CD1c-positive myeloid dendritic cell (primary cell): Measurements from ENCODE around the gene MYF5.
"Not testable (repeated sequence)": the region's sequence is repeated elsewhere in the genome, so short reads cannot be mapped to it uniquely, and the experiment has no call there.

ENCODE experiments used
- DNase-seq: peaks from one replicate; pipeline ENCODE4 v3.0.0-alpha.2; 2016; ENCODE audit errors: extremely low spot score

MYF5 gene

GRCh38 chr12:80716696-80717469 is at the start of gene MYF5:
TSS of gene MYF5 (plus strand) at chr12:80716912. CDS start at chr12:80717064, 152 bp downstream.
- no peak for DNase-seq

DNA sequence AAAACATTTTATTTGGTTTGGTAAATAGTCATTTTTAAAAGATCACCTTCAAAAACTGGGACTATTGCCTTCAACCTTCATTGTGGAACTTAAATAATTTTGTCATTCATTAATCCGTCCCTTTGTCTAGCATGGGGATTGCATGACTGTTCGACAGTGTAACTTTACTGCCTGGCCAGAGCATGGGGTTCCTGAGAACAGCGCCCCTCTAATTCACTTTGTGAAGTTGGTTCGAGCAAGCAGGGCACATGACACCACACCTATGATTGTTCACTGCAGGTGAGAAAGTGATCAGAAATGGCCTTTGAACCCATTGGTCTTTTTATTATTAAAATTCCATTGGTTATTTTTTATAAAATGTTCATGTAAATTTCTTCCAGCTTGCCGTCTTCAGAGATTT is 46.5 kb upstream of the MYF5 start:
- DNase-seq = no peak

- DNase-seq = not testable (repeated sequence)
Measured at GRCh38 chr12:80676042-80676636, 40.6 kb upstream of the MYF5 start.

GRCh38 chr12:80676856-80677255 is 39.9 kb upstream of the MYF5 start:
- no peak for DNase-seq

DNA sequence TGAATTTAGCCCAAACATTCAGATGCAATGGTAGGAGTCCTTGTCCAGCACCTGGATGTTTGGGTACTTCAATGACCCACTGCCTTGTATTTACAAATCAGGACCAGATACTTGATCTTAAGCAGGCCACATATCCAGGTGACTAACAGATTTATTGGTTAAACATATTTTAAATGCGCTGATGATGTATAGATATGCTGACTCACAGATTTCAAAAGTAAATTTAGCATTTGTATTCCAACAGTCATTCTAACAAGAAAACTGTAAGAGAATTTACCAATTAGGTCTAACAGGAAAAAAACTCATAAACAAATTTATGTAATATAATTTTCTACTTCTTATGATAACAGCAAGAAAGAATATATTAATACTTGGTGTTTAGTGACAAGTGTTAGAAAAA is 38.7 kb upstream of the MYF5 start:
- DNase-seq = no peak

GRCh38 chr12:80679346-80680131 is 37.2 kb upstream of the MYF5 start:
- no peak for DNase-seq

- no peak for DNase-seq
Measured at GRCh38 chr12:80681287-80681686, 35.4 kb upstream of the MYF5 start.

DNA sequence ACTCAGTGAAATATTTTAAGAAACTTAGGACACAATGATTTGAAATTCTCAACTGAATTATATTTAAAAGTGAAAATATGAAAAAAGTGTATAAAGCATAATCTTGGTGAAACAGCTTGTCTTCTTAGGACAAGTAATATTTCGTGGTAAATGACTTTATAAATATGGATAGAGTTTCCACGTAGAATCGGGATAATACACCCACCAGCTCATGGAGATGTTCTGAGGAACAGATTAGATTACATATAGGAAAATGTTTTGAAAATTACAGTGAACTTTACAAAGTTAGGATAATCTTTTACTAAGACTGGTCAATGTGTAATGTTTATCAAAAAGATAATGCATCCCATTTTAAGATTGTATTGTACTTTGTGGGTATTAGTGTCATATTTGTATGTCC is 34.9 kb upstream of the MYF5 start:
- no peak for DNase-seq

GRCh38 chr12:80684077-80684495 is 32.6 kb upstream of the MYF5 start:
- DNase-seq = no peak

- no peak for DNase-seq
Measured at GRCh38 chr12:80690090-80690489, 26.6 kb upstream of the MYF5 start.

DNA sequence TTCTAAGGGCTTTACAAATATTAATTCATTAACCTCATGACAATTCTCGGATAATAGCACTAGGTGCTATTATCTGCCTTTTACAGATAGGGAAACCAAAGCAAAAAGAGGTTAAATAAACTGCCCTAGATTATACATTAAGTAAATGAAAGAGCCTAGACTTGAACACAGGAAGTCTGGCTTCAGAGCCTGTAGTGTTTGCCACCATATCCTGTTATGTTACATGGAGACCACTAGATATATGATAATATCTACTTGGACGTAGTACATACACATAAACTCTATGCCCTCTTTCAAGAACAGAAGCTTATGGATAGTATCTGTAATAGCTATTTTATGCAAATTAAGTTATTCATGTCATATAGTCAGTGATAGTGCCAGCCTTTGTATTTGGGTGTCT is 26.2 kb upstream of the MYF5 start:
- no peak for DNase-seq

DNA sequence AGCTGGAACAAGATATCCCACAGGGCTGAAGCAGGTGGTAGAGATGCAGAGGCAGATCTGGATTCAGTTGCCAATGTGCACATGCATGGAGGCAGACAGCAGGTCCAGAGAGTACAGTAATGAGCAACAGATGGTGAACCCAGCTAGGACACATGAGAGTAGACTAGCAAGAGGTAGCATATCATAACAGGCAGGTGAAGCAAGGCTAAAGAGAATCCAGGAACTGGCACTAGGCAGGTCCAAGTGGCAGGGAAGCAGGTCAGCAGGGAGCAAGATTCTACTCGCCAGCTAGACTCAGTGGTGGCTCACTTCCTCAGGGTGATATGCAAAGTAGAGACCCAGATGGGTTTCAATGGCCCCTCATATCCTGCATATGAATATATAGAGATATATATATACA is 24.6 kb upstream of the MYF5 start:
- no peak for DNase-seq

DNA sequence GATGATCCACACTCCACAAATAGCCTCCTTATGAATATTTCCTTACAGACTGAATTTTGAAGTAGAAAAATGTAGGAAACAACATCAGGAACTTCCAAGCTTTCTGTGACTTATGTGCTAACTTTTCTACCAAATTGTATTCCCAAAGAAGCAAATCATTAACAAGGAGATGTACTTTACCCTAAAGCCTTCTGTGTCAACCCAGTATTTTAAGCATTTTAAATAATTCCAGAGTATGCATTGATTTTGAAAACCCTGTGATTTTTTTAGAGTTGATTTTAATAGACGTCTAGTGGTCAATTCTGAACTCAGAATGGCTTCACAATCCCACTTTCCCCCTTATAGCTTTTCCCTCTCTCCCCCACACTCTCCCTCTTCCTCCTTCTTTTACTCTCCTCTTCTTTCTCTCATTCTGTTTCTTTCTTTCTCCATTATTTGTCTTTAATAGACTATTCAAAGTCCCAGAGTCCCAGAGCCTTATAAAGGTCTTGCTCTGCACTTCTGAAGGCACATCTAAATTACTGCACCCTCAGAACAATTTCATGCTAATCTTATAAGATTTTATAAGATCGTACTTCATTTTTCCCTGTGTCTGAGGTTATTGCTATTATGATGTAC is 19.3 kb upstream of the MYF5 start:
- DNase-seq = no peak

DNA sequence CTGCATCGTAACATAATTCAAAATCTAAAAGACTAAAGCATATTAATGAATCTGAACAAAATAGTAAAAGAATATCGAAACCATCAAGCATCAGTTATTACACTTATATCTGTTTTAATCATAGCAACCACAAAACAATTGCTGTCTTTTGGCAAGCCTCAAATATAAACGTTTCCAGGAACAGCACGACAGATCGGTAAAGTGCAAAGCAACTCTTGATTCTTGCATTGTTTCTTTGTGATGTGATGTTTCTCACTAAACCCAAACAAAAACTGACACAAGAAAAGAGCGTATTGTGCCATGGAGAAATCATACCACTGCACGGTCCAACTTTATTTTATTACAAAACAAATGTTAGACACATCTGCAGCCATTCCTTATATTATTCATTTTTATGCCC is 18.5 kb upstream of the MYF5 start:
- no peak for DNase-seq

- no peak for DNase-seq
Measured at GRCh38 chr12:80698847-80699542, 17.7 kb upstream of the MYF5 start.

DNA sequence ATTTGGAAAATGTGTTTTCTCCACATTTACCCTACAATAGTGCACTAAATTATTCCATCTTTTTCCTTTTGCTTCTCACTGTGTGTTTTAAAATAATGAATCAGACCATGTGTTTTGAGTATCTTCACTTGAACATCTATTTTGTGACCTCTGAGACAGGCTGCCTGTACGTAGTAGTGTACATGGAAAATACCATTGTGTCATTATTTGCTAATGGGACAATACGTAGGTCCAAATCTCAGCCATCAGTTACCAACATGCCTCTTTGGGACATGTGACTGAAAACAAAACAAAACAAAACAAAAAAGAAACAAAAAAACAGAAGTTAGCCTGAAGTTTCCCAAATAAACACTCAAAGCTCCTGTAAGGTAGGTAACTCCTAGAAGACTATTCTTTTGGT is 16.4 kb upstream of the MYF5 start:
- DNase-seq = no peak

- no peak for DNase-seq
Measured at GRCh38 chr12:80701388-80701787, 15.3 kb upstream of the MYF5 start.

DNA sequence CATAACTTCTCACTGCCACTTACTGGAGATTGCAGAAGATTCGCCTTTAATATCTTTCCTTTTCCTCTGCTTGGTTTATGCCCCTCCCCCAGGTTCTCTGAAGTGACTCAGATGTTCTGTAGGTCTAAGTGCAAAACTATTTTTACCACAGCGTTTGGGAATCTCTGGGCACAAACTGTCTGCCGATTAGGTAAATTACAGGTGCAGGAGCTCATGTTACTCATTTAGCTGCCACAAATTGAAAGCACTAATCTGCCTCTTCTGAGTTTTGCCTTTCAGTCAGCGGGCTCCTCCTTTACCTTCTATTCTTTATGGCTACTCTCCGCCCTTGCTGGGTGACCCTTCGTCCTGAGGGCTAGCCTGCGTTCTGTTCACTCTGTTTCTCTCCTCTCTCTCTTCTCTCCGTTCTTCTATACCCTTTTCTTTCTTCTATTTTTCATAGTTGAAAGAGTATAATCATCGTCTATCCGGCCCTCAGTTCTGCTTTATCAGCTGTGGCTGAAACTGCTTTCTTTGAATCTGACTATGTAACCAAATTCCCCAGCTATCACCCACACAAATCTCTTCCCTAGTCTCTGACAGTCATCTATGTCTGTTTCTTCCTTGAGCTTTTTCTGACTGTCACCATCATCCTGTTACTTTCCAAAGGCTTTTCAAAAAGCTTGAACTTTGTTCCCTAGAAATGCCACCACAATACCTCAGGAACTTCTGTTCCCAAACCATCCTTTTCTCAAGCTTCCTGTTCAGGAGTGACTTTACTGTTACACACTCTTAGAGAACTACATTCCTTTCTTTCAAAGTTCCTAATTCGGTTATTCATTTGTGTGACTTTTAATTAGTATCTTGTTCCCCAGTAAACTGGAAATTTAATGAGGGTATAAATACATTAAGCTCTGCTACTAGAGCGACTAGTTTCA is 13.6 kb upstream of the MYF5 start:
- no peak for DNase-seq

DNA sequence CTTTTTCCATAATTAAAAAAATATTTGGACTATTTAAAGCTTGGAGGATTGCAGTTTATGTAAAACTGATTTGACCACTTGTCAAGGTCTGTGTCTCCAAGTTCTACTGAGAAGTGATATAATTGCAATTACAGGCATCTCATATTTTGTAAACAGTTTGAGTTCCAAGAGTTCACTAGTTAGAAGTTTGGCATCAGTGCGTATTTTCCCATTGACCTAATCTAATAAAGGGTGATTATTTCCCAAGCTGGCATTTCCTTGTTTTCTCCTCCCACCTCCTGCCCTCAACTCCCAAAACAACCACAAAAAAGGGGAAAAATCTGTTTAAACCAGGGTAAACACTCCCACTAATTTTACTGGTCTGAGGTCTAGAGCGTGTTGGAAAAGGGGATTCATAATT is 12.3 kb upstream of the MYF5 start:
- no peak for DNase-seq

GRCh38 chr12:80707126-80707829 is 9.4 kb upstream of the MYF5 start, which contains the start of gene MYF6:
TSS of gene MYF6 (plus strand) at chr12:80707634. CDS start at chr12:80707720, 86 bp downstream.
- DNase-seq = no peak
